Right forelimb (tissue), 1 donor: ENCODE measurements around the gene SARM1.

ENCODE experiments used
- DNase-seq: peaks from one replicate; pipeline ENCODE4 v3.0.0-alpha.2; 2018

Gene SARM1

DNA sequence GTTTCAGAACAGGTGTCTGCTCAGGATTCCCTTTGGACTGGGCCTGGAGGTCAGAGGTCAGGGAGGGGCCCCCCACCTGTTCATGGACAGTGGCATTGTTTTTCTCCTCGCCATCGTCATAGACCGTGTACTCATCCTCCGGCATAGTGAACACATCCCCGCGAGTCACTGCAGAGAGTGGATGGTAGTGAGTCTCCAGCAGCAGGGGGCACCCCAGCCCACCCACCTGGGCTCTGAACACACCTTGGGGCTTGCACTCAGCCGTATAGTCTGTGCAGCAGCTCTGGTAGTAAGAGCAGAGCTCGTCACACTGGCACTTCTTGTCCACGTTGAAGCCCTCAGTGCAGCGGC is 1.8 kb upstream of the SARM1 start:
- no peak for DNase-seq

- DNase-seq: no peak
Observed at GRCh38 chr17:28370035-28370743, 1.3 kb upstream of the SARM1 start, which contains the start of gene VTN. VTN (minus strand) TSS chr17:28370307; CDS start chr17:28370203, 104 bp downstream.

DNA sequence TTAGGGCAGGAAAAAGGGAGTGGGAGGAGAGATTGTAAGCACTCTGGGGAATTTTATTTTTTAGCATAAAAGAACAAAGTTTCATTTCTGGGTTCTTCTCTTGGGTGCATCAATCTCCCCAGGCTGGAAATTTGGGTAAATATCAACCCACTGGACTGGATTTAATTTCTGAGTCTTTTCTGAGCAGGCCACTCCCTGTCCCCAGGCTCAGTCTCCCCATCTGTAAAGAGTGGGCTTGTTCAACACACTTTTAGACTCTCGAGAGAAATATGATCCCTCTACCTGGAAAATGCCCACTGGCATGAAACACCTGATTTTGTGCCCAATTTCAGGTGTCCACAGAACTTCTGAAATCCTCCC is 770 bp upstream of the SARM1 start:
- no peak for DNase-seq

DNA sequence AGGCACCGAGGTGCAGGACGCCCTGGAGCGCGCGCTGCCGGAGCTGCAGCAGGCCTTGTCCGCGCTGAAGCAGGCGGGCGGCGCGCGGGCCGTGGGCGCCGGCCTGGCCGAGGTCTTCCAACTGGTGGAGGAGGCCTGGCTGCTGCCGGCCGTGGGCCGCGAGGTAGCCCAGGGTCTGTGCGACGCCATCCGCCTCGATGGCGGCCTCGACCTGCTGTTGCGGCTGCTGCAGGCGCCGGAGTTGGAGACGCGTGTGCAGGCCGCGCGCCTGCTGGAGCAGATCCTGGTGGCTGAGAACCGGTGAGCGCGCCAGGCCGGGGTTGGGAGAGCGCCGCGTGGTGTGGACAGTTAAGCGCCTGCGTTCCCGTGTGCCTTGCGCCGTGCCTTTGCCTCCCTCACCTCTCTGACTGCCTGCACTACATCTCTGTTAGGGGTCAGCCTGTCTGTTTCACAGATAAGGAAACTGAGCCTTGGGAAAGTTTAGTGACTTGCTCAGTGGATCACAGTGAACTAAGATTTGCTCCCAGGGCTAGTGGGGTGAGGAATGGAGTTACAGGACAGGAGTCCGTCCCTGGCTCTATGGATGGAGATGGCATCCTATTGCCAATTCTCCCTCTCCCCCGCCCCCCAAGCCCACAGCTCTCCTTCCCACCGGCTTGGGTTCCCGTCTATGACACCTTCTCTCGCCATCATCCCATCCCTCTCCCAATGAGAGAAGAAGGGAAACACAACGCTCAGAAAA is 880 bp downstream of the SARM1 start:
- DNase-seq: no peak

DNA sequence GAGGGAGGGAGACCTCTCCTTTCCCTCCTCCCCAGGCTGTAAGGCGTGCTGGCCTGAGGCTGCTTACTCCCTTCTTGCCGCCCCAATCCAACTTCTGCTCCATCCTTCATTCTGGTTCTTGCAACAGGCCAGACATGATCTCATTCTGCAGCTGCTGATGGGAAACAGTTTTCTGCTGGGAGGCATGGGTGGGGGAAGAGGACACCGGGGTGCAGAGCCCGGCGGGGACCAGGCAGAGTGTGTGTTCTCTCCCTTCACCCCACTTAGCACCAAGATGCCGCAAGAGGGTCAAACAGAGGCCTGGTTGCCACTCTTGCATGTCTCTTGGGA is 1.4 kb downstream of the SARM1 start:
- DNase-seq: no peak

DNA sequence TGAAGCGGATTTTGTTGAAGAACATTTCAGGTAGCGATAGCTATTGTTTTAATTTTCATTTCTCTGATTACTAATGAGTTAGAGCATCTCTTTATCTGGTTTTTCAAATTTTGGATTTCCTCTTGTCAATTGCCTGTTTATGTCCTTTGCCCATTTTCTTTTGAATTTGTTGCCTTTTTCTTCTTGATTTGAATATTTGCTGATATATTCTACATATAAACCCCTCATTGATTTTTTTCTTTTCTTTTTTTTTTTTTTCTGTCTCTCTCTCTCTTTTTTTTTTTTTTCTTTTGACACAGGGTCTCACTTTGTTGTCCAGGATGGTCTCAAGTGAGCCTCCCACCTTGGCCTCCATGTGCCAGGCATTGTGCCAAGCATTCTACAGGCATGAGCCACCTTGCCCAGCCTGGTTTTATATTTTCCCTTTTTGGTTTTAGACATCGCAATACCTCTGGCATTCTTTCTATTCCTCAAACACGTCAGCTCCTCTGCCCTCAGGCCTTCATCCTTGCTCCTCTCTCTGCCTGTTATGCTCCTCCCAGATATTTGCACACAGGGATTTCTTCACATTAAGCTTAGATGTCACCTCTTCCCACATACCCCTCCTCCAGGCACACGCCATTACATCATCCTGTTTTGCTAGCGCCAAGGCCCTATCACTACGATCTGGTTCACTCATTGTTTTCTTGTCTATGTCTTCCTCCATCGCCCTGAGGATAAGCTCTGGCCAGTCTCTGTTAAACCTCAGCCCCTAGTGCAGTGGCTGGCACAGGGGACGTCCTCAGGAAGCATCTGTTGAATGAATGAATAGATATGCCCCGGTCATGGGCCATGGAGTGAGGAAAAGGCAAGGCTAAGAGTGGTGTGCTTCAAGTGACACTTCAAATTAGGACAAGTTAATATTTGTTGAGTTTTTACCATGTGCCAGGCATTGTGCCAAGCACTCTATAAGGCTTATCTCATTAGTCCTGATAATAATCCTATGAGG is 8.6 kb downstream of the SARM1 start:
- DNase-seq: no peak

GRCh38 chr17:28381141-28381825 is 9.8 kb downstream of the SARM1 start:
- no peak for DNase-seq

DNA sequence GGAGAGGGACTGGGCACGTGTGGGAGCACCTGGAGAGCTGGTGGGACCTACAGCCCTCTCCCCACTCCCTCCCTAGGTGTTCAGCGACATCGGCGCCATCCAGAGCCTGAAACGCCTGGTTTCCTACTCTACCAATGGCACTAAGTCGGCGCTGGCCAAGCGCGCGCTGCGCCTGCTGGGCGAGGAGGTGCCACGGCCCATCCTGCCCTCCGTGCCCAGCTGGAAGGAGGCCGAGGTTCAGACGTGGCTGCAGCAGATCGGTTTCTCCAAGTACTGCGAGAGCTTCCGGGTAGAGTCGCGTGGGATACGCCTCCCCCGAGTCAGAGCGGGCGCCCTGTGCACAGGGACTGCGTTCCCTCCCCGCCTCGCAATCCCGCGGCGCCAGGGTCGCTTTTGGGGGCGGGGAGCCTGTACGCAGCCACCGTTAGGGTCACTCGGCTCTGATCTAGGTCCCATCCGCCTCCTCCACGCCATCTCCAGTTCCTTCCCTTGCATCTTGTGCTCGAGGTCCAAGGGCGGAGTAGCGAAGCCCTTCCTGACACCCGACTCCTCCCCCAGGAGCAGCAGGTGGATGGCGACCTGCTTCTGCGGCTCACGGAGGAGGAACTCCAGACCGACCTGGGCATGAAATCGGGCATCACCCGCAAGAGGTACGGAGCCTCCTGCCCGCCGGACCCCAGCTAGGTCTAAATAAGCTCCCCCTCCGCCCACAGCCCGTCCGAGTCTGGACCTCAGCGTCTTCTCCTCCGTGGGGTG is 13.0 kb downstream of the SARM1 start:
- no peak for DNase-seq

DNA sequence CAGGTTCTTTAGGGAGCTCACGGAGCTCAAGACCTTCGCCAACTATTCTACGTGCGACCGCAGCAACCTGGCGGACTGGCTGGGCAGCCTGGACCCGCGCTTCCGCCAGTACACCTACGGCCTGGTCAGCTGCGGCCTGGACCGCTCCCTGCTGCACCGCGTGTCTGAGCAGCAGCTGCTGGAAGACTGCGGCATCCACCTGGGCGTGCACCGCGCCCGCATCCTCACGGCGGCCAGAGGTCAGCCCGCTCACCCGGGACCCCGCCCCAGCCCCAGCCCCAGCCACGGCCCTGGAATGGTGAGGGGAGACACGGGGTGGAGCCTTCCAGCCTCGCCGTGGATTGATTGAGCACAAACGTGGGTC is 13.5 kb downstream of the SARM1 start:
- DNase-seq: no peak

DNA sequence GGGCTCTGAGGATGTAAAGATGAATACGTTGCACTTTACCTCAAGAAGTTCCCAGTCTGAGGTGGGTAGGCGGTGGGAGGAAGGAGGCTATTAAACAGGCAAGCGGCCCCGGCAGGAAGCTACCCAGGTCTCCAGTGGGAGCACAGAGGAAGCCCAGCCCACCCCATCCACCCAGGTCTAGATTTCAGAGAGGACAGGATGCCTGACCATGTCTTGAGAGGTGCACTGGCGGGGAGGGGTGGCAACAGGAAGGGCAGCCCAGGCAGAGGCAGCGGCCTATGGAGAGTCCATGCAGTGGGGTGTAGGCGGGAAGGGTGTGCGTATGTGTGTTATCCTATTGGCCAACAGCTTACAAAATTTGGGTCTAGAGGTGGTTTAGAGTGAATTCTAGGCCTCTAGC is 13.9 kb downstream of the SARM1 start:
- DNase-seq: no peak

- peak; percentile 9 for DNase-seq
Observed at GRCh38 chr17:28386391-28386790, 14.9 kb downstream of the SARM1 start.

- DNase-seq: no peak
Observed at GRCh38 chr17:28388106-28388505, 16.6 kb downstream of the SARM1 start.

GRCh38 chr17:28390141-28390540 is 18.6 kb downstream of the SARM1 start:
- no peak for DNase-seq

DNA sequence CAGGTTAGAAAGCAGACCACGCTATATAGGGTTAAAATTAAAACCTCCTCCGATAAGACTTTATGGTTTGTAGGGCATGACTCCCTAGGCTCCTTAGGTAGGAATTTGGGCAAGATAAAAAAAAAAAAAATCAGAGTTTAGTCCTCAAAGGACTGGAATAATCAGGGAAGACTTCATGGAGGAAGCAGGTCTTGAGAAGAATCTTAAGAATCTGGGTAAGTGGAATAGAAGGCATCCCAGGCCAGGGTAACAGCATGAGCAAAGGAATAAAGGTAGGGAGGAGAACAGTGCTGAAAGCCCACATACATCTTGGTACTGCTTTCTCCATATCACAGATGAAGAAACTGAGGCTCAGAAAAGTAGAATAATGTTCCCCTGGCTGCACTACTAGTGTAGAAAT is 19.1 kb downstream of the SARM1 start:
- no peak for DNase-seq

DNA sequence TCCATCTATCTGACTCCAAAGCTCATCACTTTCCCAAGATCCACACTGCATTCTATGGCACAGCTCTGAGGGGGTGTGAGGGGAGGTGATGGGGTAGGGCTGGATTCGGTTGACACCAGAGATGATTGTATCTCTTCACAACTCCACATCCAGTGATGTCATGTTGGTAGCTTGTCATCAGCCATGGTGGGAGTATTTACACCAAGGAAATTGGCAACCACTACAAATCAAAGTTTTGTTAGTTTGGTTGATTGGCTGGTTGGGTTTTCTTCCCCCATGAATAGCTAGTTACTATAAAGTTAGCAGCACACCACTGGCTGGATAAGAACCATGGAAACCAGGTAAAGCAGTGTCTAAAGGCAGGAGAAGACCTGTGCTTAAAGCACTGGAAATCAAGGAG is 19.5 kb downstream of the SARM1 start:
- no peak for DNase-seq

DNA sequence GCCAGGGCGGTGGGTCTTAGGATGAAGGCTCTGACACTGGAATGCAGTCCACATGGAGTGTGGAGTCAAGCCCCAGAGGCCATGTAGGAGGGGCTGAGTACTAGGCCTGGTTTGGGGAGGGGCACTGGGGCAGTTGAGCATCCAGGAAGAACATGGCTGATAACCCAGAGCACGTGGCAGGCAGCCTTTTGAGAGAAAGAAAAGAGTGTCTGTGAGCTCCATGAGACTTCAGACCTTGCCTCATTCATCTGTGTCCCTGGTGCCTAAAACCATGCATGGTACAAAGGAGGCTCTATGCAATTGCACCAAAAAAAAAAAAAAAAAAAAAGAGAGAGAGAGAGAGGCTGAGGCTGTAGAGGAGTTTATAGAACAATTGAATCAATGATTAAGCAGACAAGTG is 19.9 kb downstream of the SARM1 start:
- no peak for DNase-seq

GRCh38 chr17:28392491-28392890 is 21.0 kb downstream of the SARM1 start:
- DNase-seq: no peak

DNA sequence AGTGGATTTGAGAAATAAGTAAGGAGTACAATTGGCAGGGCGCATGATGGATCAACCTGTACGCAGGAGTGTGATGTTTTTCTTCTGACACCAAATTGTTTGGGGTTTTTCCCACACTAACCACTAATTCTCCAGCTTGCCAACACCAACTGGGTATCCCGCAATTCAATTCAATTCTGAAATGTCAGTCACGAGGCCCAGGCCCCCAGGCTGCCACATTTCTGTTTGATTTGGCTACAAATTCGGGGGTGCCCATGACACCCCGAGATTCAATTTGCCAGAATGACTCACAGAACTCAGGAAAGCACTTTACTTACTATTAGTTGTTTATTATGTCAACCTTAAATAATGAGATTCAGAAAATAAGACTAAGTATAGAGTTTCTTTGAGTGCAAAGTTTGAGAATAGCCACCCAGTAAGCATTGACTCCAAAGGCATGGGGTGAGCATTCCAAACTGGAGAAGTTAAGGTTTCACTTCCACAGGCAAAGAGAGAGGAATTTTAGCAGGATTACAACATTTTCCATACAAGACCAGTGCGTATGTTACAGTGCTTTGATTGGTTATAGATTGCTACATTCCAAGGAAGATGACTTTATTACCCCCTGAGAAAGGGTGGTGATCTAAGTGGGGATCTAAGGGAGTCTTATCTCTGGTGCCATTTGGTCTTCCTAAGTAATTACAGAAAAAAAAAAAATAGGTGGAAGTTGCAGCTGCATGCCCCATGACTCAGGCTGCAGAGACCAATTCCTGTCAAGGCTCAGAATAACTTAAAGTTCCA is 23.0 kb downstream of the SARM1 start:
- DNase-seq: no peak

- no peak for DNase-seq
Observed at GRCh38 chr17:28395426-28395825, 23.9 kb downstream of the SARM1 start.

DNA sequence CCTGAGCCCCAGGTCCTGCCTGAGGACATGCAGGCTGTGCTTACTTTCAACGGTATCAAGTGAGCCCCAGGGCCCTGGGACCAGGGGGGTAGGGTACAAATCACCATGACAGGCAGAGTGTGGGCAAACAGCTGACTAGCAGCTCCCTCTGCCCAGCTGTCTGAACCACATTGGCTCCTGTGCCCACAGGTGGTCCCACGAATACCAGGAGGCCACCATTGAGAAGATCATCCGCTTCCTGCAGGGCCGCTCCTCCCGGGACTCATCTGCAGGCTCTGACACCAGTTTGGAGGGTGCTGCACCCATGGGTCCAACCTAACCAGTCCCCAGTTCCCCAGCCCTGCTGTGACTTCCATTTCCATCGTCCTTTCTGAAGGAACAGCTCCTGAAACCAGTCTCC is 24.5 kb downstream of the SARM1 start:
- DNase-seq: no peak

DNA sequence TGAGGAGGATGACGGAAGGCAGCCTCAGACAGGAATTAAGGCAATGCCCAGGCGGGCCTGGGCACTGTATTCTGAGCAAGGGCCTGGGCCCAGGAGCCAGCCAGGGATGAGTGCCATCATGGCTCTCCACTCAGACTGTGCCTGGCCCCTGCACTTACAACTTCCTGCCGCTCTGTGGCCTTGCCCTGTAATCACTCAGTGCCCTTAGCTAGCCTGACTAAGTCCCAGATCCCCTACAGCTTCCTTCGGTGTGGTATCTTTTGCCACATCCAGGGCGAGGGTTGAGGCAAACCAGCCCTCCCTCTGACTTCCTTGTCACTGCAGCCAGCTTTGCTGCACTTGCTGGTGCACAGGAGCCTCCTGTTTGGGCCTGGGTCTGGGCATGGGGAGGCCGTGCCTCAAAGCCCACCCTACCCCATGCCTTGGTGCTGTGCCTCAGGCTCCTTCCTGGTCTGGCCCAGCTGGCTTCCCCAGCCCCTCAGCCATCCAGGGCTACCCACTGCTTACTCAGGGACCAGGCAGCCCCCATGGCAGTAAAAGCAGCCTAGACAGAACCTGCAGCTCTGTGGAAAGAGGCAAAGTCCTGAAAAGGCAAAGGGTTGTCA is 25.2 kb downstream of the SARM1 start:
- DNase-seq: no peak
